Activated CD4-positive, alpha-beta T cell treated with anti-CD3 and anti-CD28 coated beads for 48 hours (primary cell): ENCODE results near the gene ZFAND6.

Source experiments
- DNase-seq: peaks from one replicate; pipeline ENCODE4 v3.0.0-alpha.2; 2020

Gene ZFAND6

GRCh38 chr15:80173022-80173759, 113.7 kb downstream of the ZFAND6 start:
- peak; percentile 82 for DNase-seq

GRCh38 chr15:80174017-80174746, 114.7 kb downstream of the ZFAND6 start:
- no peak for DNase-seq

GRCh38 chr15:80175436-80175835, 116.0 kb downstream of the ZFAND6 start:
- DNase-seq, result no peak

- no peak for DNase-seq
Observed at GRCh38 chr15:80176443-80176842, 117.0 kb downstream of the ZFAND6 start.

GRCh38 chr15:80177156-80177555, 117.7 kb downstream of the ZFAND6 start:
- no peak for DNase-seq

- DNase-seq, result no peak
Observed at GRCh38 chr15:80179025-80179759, 119.7 kb downstream of the ZFAND6 start.

GRCh38 chr15:80179935-80180334, 120.5 kb downstream of the ZFAND6 start:
- DNase-seq, result no peak

- no peak for DNase-seq
Observed at GRCh38 chr15:80180468-80180867, 121.0 kb downstream of the ZFAND6 start.

- DNase-seq, result no peak
Observed at GRCh38 chr15:80180986-80181385, 121.5 kb downstream of the ZFAND6 start.

GRCh38 chr15:80182611-80183261, 123.3 kb downstream of the ZFAND6 start:
- no peak for DNase-seq

GRCh38 chr15:80183306-80183705, 123.8 kb downstream of the ZFAND6 start:
- DNase-seq, result no peak

GRCh38 chr15:80183886-80184285, 124.4 kb downstream of the ZFAND6 start:
- DNase-seq, result no peak

- DNase-seq, result no peak
Observed at GRCh38 chr15:80184554-80184953, 125.1 kb downstream of the ZFAND6 start.

GRCh38 chr15:80185152-80185551, 125.7 kb downstream of the ZFAND6 start:
- no peak for DNase-seq

GRCh38 chr15:80186066-80186465, 126.6 kb downstream of the ZFAND6 start:
- DNase-seq, result no peak

- DNase-seq, result no peak
Observed at GRCh38 chr15:80186597-80186996, 127.1 kb downstream of the ZFAND6 start.
